C4-2B (cell line): ENCODE measurements around the gene PNLDC1.

Experiments
- H3K27ac ChIP-seq: fragments of 450-650 bp; 2 replicates; pipeline ENCODE4 v1.5.1; 2017
- ZFX ChIP-seq: fragments of 450-650 bp; IDR thresholded peaks from 2 replicates; pipeline ENCODE4 v1.6.1; 2017
- TF ChIP-seq, protein P1 (sequence below): fragments of 450-650 bp; conservative IDR thresholded peaks from 2 replicates; pipeline ENCODE4 v1.5.1; 2017; ENCODE audit warnings: mild to moderate bottlenecking

PNLDC1 gene

DNA sequence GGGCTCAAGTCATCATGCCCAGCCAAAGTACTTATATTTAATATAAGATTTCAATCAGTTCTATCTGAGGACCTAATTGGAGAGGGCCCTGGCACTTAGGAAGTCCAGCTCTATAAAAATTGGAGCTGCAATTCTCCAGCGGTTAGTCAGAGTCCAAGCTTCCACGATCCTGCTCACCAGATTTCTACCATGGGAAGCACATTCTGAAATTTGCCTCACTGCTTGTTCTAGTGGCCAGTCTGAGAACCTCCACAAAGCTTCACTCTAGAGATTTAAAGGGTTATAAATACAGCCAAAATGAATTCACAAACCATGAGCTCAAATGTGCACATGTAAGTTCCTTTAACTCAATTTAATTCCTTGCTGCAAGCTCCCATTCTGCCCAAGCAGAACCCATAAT, 33.5 kb downstream of the PNLDC1 start:
- no peak for TF ChIP-seq ZFX
- TF ChIP-seq, protein P1, sequence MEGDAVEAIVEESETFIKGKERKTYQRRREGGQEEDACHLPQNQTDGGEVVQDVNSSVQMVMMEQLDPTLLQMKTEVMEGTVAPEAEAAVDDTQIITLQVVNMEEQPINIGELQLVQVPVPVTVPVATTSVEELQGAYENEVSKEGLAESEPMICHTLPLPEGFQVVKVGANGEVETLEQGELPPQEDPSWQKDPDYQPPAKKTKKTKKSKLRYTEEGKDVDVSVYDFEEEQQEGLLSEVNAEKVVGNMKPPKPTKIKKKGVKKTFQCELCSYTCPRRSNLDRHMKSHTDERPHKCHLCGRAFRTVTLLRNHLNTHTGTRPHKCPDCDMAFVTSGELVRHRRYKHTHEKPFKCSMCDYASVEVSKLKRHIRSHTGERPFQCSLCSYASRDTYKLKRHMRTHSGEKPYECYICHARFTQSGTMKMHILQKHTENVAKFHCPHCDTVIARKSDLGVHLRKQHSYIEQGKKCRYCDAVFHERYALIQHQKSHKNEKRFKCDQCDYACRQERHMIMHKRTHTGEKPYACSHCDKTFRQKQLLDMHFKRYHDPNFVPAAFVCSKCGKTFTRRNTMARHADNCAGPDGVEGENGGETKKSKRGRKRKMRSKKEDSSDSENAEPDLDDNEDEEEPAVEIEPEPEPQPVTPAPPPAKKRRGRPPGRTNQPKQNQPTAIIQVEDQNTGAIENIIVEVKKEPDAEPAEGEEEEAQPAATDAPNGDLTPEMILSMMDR: no peak
- H3K27ac ChIP-seq: no peak overlapping the region

DNA sequence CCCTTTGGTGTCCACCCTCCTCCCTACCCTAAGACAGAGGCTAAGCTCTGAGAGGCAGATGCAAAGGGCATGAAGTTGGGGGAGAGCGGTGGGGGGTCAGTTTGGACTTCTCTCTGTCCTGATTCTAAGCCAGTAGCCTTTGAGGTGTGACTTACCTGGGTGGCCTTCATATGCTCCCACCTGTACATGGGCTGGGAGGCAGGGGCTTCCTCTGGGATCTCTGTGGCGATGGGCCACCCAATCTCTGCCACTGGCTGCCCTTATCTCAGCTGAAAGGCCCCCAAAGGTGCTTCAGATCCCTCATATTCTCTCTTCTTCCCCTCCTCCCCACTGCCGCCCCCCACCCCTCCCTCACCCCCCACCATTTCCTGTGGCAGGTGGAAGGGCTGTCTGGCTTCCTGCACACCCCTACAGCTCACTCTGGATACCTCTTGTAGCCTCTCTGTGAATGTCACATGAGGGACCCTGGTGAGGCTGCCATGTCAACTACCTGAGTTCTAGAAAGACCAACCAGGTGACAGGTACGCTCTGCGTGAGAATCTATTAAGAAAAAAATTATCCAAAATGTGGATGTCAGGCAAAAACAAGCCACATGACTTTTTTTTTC, 34.0 kb downstream of the PNLDC1 start:
- H3K27ac ChIP-seq: no peak overlapping the region
- TF ChIP-seq ZFX: no peak
- TF ChIP-seq, protein P1: no peak

DNA sequence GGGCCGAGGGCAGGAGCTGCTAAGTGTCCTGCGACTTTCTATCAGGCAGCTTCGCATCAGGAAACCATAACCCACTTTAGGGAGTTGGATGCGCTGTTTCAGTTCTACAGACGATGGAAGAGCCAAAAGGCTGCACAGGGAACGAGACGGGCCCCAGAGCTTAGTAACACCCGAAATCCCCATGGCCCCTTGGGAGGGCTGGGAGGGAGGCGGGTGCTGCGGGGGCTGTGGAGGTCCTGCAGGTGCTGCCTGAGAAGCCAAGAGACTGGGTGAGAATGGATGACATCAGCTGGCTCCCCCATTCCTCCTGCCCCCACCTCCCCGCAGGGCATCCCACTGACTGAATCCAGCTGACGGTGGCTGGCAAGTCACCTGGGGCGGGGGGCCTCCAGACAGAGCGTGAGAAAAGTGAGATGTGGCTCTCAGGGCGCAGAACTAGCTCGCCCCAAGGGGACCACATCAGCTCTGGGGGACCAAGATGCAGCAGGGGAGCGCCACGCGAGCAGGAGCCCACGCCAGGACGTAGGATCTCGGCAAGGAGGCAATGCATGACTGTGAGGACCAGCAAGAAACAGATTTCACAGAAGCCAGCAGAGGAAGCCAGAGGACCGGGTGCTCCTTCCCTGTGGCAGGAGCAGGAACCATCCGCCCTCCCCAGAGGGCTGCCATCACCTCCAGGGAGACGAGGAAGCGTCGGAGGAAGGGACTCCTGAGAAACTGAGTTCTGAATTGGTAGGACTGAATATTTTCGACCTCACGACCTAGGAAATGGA, 36.8 kb downstream of the PNLDC1 start:
- TF ChIP-seq ZFX: no peak
- TF ChIP-seq, protein P1: no peak
- H3K27ac ChIP-seq: no peak overlapping the region

DNA sequence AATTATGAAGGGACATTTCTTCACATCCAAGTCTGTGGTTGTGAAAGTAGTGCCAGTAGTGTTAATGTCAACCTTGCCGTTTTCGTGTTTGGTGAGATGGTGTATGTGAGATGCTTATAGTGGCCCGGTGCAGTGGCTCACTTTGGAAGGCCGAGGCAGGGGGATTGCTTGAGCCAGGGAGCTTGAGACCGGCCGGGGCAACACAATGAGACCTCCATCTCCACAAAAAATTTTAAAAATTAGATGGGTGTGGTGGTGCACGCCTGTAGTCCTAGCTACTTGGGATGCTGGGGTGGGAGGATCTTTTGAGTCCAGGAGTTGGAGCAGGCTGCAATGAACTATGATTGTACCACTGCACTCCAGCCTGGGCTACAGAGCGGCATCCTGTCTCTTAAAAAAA, 37.4 kb downstream of the PNLDC1 start:
- TF ChIP-seq, protein P1: no peak
- TF ChIP-seq ZFX: no peak
- no peak overlapping the region for H3K27ac ChIP-seq

DNA sequence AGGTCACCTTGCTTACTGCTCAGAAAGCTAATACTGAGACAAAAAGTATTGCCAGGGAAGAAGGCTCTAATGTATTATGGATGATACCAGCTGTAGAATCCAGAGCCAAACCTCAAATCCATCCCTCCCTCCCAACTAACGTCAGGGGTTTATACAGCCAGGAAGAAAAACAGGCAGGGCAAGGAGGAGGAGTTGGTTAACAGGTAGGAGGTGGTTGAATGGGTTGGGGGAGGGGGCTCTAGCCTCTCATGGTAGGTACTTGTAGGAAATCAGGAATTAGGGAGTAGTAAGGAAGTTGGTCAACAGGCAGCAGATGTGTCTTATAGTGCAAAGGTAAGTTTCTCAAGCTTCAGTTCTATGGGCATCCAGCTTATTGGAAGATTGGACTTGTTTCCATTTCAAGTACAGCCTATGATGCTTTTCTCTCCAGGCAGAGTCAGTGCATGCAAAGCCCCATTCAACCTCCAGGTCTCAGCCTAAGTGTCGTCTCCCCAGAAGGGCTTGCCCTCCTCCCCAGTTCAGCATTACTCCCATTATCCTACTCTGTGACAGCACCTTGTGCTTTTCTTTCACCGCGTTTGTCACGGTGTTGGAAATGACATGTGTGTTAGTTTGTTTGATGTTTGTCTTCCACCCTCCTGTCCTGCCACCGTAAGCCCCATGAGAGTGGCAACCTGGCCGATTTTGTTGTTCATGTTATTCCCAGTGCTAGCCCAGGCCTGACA, 38.1 kb downstream of the PNLDC1 start:
- TF ChIP-seq, protein P1: no peak
- TF ChIP-seq ZFX: no peak
- H3K27ac ChIP-seq: no peak overlapping the region

DNA sequence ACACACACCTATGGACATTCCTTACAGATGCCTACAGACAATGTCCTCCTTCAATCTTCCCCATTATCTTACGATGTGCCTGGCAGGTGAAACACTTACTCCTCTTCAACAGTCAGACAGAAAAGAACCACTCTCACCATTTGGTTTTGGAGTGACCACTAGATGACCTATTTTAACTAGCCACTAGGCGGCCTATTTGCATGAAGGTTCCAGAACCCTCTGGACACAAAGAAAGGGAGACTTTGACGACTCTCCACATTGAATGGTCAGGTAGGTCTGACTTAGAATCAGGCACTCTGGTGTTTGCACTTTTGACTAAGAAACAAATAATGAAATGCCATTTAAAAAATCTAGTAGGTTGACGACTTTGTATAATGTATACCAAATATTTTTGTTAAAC, 42.0 kb downstream of the PNLDC1 start:
- no peak for TF ChIP-seq ZFX
- TF ChIP-seq, protein P1: peak; percentile 65
- H3K27ac ChIP-seq: no peak overlapping the region
